HG02759 (cell line): ENCODE data around the gene CKAP2L.
"Not testable (repeated sequence)": the region's sequence is repeated elsewhere in the genome, so short reads cannot be mapped to it uniquely, and the experiment has no call there.

Source experiments
- ATAC-seq: cut with Tn5 transposase; IDR thresholded peaks from one replicate; pipeline ENCODE4 v1.9.1; 2021; ENCODE audit warnings: mild to moderate bottlenecking, moderate library complexity; ENCODE audit not compliant: unreplicated experiment

CKAP2L gene

GRCh38 chr2:112712465-112712864, 51.9 kb downstream of the CKAP2L start:
- no peak for ATAC-seq

- ATAC-seq, result no peak
Observed at GRCh38 chr2:112710956-112711750, 53.3 kb downstream of the CKAP2L start.

- no peak for ATAC-seq
Observed at GRCh38 chr2:112709703-112710102, 54.7 kb downstream of the CKAP2L start.

GRCh38 chr2:112708968-112709367, 55.4 kb downstream of the CKAP2L start:
- ATAC-seq, result no peak

GRCh38 chr2:112706947-112707346, 57.5 kb downstream of the CKAP2L start:
- not testable (repeated sequence) for ATAC-seq

GRCh38 chr2:112706170-112706664, 58.2 kb downstream of the CKAP2L start:
- peak; percentile 47 for ATAC-seq

- no peak for ATAC-seq
Observed at GRCh38 chr2:112705575-112705974, 58.8 kb downstream of the CKAP2L start.

- no peak for ATAC-seq
Observed at GRCh38 chr2:112703684-112704083, 60.7 kb downstream of the CKAP2L start.

GRCh38 chr2:112701052-112701451, 63.4 kb downstream of the CKAP2L start:
- no peak for ATAC-seq

GRCh38 chr2:112699984-112700667, 64.3 kb downstream of the CKAP2L start:
- no peak for ATAC-seq

GRCh38 chr2:112698834-112699515, 65.4 kb downstream of the CKAP2L start:
- ATAC-seq, result no peak

- no peak for ATAC-seq
Observed at GRCh38 chr2:112694182-112694581, 70.2 kb downstream of the CKAP2L start.

- no peak for ATAC-seq
Observed at GRCh38 chr2:112693596-112693995, 70.8 kb downstream of the CKAP2L start.

GRCh38 chr2:112692918-112693317, 71.5 kb downstream of the CKAP2L start:
- peak; percentile 9 for ATAC-seq

- ATAC-seq, result peak; percentile 86
Observed at GRCh38 chr2:112692495-112692911, 71.9 kb downstream of the CKAP2L start.

GRCh38 chr2:112691881-112692281, 72.5 kb downstream of the CKAP2L start:
- ATAC-seq, result no peak

GRCh38 chr2:112690853-112691401, 73.5 kb downstream of the CKAP2L start:
- peak; percentile 45 for ATAC-seq

GRCh38 chr2:112688086-112688880, 76.1 kb downstream of the CKAP2L start:
- no peak for ATAC-seq

- ATAC-seq, result no peak
Observed at GRCh38 chr2:112687522-112687921, 76.9 kb downstream of the CKAP2L start.
